Measurements from ENCODE around the gene MIR17HG.

DNA sequence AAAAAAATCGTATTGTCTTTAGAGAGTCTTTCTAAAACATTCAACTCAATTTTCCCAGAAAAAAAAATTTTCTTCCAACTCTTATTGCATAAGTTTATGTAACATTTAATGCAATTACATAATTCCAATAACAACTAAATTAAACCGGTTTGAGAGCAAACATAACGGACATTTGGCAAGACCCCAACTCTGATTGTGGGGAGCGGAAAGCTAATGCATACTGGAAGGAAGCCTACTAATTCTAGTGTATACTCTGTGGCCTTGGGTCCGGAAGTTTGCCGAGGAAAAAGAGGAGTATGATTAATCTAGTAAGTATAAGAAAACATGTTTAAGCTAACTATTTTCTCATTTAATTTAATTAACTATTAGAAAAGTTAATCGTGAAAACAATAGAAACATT, 21.3 kb upstream of the MIR17HG start:
- TF ChIP-seq, protein P1, sequence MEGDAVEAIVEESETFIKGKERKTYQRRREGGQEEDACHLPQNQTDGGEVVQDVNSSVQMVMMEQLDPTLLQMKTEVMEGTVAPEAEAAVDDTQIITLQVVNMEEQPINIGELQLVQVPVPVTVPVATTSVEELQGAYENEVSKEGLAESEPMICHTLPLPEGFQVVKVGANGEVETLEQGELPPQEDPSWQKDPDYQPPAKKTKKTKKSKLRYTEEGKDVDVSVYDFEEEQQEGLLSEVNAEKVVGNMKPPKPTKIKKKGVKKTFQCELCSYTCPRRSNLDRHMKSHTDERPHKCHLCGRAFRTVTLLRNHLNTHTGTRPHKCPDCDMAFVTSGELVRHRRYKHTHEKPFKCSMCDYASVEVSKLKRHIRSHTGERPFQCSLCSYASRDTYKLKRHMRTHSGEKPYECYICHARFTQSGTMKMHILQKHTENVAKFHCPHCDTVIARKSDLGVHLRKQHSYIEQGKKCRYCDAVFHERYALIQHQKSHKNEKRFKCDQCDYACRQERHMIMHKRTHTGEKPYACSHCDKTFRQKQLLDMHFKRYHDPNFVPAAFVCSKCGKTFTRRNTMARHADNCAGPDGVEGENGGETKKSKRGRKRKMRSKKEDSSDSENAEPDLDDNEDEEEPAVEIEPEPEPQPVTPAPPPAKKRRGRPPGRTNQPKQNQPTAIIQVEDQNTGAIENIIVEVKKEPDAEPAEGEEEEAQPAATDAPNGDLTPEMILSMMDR (IDR thresholded peaks at IDR 0.05; ENCODE audit: low read depth, low read length, poor library complexity, severe bottlenecking), result no peak
- TF ChIP-seq EZH2phosphoT487 (IDR thresholded peaks at IDR 0.05; ENCODE audit: borderline replicate concordance, low read length), result no peak

Data from DOHH2 (cell line).